Measurements from ENCODE around the gene TEX19.

Gene TEX19

GRCh38 chr17:82351254-82351712 is 7.8 kb upstream of the TEX19 start:
- no peak overlapping the region for H2AFZ ChIP-seq (ENCODE audit: low read length)
- no peaks in the 10 kb centered on the region; the same call in 1 of the 2 replicates for H3F3A ChIP-seq (ENCODE audit: insufficient read depth, low read length)
- peak overlapping the region; percentile 9; the same call in 1 of the 2 replicates for H3K4me2 ChIP-seq (ENCODE audit: low read length)
- H3K4me3 ChIP-seq (ENCODE audit: low read depth, low read length, poor library complexity, severe bottlenecking) = no peak overlapping the region
- TF ChIP-seq EZH2 (IDR thresholded peaks at IDR 0.05; ENCODE audit: borderline replicate concordance, low read length) (no peak), CTCF (IDR thresholded peaks at IDR 0.05; ENCODE audit: low read length) (no peak)
- no peaks in the 10 kb centered on the region for H3K36me3 ChIP-seq (ENCODE audit: insufficient read depth, low read length)
- peaks cover 41% of the 10 kb centered on the region for H3K4me1 ChIP-seq (ENCODE audit: insufficient read depth, low read length, severe bottlenecking)
- no peaks in the 10 kb centered on the region for H3K27me3 ChIP-seq (ENCODE audit: insufficient read depth, low read length)
- H4K20me1 ChIP-seq (ENCODE audit: insufficient read depth, low read length) = no peaks in the 10 kb centered on the region
- H3K27ac ChIP-seq (ENCODE audit: low read depth, low read length, poor library complexity, severe bottlenecking) = peak overlapping the region; percentile 91
- no peaks in the 10 kb centered on the region for H3K9me2 ChIP-seq (ENCODE audit: low read depth, low read length)
- no peak overlapping the region; the same call in 1 of the 2 replicates for H3K9ac ChIP-seq (ENCODE audit: low read length)
- H3K79me2 ChIP-seq (ENCODE audit: insufficient read depth, low read length) = no peaks in the 10 kb centered on the region
- H3K9me3 ChIP-seq (ENCODE audit: low read length) = no peaks in the 10 kb centered on the region

- Histone ChIP-seq H3K4me3 (ENCODE audit: low read depth, low read length, poor library complexity, severe bottlenecking) (no peak overlapping the region), H3K36me3 (ENCODE audit: insufficient read depth, low read length) (no peaks in the 10 kb centered on the region), H3K27me3 (ENCODE audit: insufficient read depth, low read length) (no peaks in the 10 kb centered on the region), H3K4me2 (ENCODE audit: low read length) (peak overlapping the region; percentile 9; the same call in 1 of the 2 replicates), H3K27ac (ENCODE audit: low read depth, low read length, poor library complexity, severe bottlenecking) (peak overlapping the region; percentile 91), H3K9ac (ENCODE audit: low read length) (no peak overlapping the region; the same call in 1 of the 2 replicates), H2AFZ (ENCODE audit: low read length) (no peak overlapping the region), H3K9me2 (ENCODE audit: low read depth, low read length) (no peaks in the 10 kb centered on the region), H3K4me1 (ENCODE audit: insufficient read depth, low read length, severe bottlenecking) (peaks cover 41% of the 10 kb centered on the region), H3K79me2 (ENCODE audit: insufficient read depth, low read length) (no peaks in the 10 kb centered on the region), H3K9me3 (ENCODE audit: low read length) (no peaks in the 10 kb centered on the region), H4K20me1 (ENCODE audit: insufficient read depth, low read length) (no peaks in the 10 kb centered on the region), H3F3A (ENCODE audit: insufficient read depth, low read length) (no peaks in the 10 kb centered on the region; the same call in 1 of the 2 replicates)
- TF ChIP-seq CTCF (IDR thresholded peaks at IDR 0.05; ENCODE audit: low read length) (peak; percentile 92), EZH2 (IDR thresholded peaks at IDR 0.05; ENCODE audit: borderline replicate concordance, low read length) (no peak)
These were observed 7.1 kb upstream of the TEX19 start for GRCh38 chr17:82351713-82352488.

GRCh38 chr17:82353484-82353883 is 5.6 kb upstream of the TEX19 start:
- H3K36me3 ChIP-seq (ENCODE audit: insufficient read depth, low read length) = no peaks in the 10 kb centered on the region
- H2AFZ ChIP-seq (ENCODE audit: low read length) = no peak overlapping the region
- H3K4me3 ChIP-seq (ENCODE audit: low read depth, low read length, poor library complexity, severe bottlenecking) = no peak overlapping the region
- H3F3A ChIP-seq (ENCODE audit: insufficient read depth, low read length) = no peaks in the 10 kb centered on the region; the same call in 1 of the 2 replicates
- no peaks in the 10 kb centered on the region for H3K79me2 ChIP-seq (ENCODE audit: insufficient read depth, low read length)
- no peaks in the 10 kb centered on the region for H4K20me1 ChIP-seq (ENCODE audit: insufficient read depth, low read length)
- H3K9ac ChIP-seq (ENCODE audit: low read length) = no peak overlapping the region
- no peaks in the 10 kb centered on the region for H3K9me3 ChIP-seq (ENCODE audit: low read length)
- peaks cover 48% of the 10 kb centered on the region for H3K4me1 ChIP-seq (ENCODE audit: insufficient read depth, low read length, severe bottlenecking)
- no peaks in the 10 kb centered on the region for H3K27me3 ChIP-seq (ENCODE audit: insufficient read depth, low read length)
- no peak overlapping the region for H3K4me2 ChIP-seq (ENCODE audit: low read length)
- no peak for TF ChIP-seq CTCF (IDR thresholded peaks at IDR 0.05; ENCODE audit: low read length)
- no peak for TF ChIP-seq EZH2 (IDR thresholded peaks at IDR 0.05; ENCODE audit: borderline replicate concordance, low read length)
- H3K27ac ChIP-seq (ENCODE audit: low read depth, low read length, poor library complexity, severe bottlenecking) = no peak overlapping the region
- no peaks in the 10 kb centered on the region for H3K9me2 ChIP-seq (ENCODE audit: low read depth, low read length)

Data from OCI-LY1 (cell line).